ENCODE results near the gene LACTB.

LACTB gene

GRCh38 chr15:63124506-63124905 lies 2.8 kb downstream of the LACTB start:
- DNase-seq (ENCODE audit: low read depth): no peak

GRCh38 chr15:63126726-63127125 lies 5.1 kb downstream of the LACTB start:
- DNase-seq (ENCODE audit: low read depth): no peak

- DNase-seq (ENCODE audit: low read depth): no peak
These were observed 12.1 kb downstream of the LACTB start for GRCh38 chr15:63133786-63134185.

GRCh38 chr15:63134245-63134985 lies 12.8 kb downstream of the LACTB start:
- DNase-seq (ENCODE audit: low read depth): no peak

DNA sequence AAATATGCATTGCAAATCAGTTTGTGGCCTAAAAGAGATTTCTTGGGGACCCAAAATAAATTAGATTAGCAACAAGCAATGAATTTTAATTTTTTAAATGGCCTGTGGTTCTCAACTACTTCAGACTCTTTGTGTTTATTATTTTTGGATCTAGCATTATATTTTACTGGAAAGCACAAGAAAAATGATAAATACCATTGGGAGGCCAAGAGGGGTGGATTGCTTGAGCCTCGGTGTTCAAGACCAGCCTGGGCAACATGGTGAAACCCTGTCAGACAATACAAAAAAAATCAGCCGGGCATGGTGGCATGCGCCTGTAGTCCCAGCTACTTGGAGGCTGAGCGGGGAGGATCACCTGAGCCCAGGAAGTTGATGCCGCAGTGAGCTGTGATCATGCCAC lies 13.6 kb downstream of the LACTB start:
- DNase-seq (ENCODE audit: low read depth): no peak

DNA sequence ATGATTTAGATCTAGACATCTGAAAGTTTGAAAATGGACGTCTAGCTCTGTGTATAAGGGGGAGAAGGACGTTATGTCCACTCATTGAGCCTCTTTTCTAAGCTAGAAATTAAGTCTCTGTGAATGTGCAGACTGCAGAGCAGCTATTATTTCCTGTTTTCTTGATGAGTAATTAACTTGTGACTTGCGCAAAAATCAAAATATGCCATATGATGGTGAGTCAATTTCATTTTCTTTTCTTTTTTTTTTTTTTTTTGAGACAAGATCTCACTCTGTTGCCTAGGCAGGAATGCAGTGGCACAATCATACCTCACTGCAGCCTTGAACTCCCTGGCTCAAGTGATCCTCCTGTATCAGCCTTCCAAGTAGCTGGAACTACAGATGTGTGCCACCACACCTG lies 14.1 kb downstream of the LACTB start:
- DNase-seq (ENCODE audit: low read depth): no peak

DNA sequence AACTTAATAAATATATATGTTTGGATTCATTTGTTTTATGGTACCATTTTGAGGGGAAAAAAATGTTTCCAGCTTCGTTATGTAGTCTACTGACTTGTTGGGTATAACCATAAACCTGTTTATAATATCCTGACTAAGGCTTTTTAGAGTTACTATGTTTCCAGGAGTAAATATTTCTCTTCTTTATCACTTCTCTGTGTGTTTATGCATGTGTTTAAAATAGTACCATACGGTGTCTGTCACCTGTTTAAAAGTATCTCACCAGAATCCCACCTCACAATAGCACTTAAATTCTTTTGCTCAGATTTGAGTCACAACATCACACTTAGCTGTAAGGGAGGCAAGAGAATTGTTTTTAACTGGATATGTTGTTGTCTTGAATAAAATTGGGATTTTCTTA lies 15.1 kb downstream of the LACTB start:
- DNase-seq (ENCODE audit: low read depth): no peak

GRCh38 chr15:63140936-63141335 lies 19.3 kb downstream of the LACTB start:
- DNase-seq (ENCODE audit: low read depth): no peak

DNA sequence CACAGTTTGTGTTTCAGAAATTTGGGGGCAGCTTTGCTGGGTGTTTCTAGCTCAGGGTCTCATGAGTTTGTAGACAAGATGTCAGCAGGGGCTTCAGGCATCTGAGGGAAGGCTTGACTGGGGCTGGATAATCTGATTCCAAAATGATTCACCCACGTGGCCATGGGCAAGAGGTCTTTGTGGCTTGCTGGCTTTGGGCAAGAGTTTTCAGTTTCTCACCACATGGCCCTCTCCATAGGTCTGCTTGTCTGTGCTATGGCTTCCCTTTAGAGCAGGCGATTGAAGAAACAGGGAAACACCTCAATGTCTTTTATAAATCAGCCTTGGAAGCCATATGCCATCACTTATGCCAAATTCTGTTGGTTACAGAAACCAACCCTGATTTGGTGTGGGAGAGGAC lies 23.8 kb downstream of the LACTB start:
- DNase-seq (ENCODE audit: low read depth): no peak

DNA sequence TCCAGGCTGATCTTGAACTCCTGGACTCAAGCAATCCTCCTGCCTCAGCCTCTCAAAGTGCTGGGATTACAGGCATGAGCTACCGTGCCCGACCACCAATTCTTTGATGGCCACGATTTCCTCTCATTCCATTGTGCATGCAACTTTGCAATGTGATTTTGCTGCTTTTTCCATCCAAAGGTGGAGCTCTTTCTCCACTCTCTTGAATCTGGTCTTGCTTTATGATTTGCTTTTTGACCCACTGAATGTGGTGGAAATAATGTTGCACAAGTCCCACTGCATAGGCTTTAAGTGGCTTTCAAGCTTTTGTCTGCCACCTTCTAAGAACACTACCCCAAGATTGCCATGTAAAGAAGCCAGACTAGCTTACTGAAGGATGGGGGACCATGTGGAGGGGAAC lies 25.0 kb downstream of the LACTB start:
- DNase-seq (ENCODE audit: low read depth): no peak

DNA sequence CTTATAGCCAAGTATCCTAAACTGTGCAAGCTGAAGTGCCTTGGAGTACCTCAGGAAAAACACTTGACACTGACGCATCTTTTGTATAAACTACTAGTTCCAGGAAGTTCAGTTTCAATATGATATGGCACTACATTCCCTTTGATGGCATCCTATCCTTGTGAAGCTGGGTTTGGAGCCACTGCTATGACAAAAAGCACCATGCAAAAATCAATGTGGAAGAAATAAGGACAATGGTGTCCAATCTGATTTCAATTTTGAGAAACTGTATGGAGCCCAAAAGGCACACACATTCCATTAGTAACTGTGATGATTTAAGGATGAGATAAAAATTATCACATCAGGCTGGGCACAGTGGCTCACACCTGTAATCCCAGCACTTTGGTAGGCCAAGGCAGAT lies 30.0 kb downstream of the LACTB start:
- no peak for DNase-seq (ENCODE audit: low read depth)

DNA sequence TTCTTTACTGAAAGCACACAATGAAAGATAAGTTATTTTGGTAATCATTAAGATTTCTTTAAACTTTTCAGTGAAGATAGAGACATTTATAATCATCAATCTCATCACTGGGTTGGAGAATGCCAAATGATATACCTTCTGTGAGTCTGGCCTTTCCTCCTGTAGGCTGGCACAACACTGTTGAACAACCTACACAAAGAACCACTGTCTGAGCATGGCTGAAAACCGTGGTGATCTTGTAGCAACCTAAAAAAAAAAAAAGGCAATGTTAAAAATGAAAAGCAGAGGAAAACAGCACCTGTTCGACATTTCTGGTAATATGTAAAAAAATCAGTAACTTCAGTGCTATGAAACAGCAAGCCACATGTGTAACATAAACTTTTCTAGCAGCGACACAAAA lies 33.8 kb downstream of the LACTB start:
- no peak for DNase-seq (ENCODE audit: low read depth)

- no peak for DNase-seq (ENCODE audit: low read depth)
These were observed 34.5 kb downstream of the LACTB start for GRCh38 chr15:63156086-63156710.

DNA sequence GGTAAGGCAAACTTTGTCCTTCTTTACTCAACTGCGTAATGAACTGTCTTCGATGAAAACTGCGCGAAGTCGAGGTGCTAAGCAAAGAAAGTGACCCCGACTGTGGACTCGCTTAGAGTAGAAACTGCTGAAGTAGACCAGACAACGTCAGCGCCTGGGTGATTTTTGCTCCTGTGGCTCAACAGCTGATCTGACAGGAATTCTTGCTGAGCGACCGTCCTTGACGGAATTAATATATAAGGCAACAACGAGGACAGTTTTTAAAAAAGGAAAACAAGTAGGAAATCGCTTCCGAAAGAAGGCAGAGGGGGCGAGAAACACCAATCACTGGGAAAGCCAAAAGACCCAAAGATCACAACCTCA lies 35.1 kb downstream of the LACTB start:
- no peak for DNase-seq (ENCODE audit: low read depth)

- DNase-seq (ENCODE audit: low read depth): peak; percentile 82
These were observed 35.6 kb downstream of the LACTB start, which contains the start of gene RPS27L for GRCh38 chr15:63157118-63157843. Gene RPS27L (minus strand): TSS chr15:63157477. CDS start chr15:63157405, 72 bp downstream.

GRCh38 chr15:63157891-63158431 lies 36.3 kb downstream of the LACTB start:
- DNase-seq (ENCODE audit: low read depth): no peak

- no peak for DNase-seq (ENCODE audit: low read depth)
These were observed 39.0 kb downstream of the LACTB start for GRCh38 chr15:63160638-63161037.

GRCh38 chr15:63163217-63163616 lies 41.6 kb downstream of the LACTB start:
- DNase-seq (ENCODE audit: low read depth): no peak

- no peak for DNase-seq (ENCODE audit: low read depth)
These were observed 43.7 kb downstream of the LACTB start for GRCh38 chr15:63165166-63165859.

DNA sequence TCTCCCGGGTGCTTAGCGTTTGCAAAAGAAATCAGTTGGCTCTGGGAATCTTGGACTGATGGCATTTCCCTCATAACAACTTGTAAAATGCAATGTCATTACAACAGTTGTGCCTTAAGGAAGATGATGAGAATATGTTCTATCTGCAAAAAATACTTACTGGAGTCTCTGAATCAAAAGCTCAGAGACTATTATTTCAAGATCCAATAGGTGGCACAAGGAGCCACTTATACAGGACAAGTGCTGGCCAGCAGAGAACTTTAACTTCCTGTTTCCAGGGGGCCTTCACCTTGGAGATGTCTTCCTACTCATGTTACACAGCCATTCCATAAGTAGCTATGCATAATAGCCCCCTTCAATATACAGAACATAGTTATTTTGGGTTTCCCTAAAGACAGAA lies 44.6 kb downstream of the LACTB start:
- DNase-seq (ENCODE audit: low read depth): no peak

DNA sequence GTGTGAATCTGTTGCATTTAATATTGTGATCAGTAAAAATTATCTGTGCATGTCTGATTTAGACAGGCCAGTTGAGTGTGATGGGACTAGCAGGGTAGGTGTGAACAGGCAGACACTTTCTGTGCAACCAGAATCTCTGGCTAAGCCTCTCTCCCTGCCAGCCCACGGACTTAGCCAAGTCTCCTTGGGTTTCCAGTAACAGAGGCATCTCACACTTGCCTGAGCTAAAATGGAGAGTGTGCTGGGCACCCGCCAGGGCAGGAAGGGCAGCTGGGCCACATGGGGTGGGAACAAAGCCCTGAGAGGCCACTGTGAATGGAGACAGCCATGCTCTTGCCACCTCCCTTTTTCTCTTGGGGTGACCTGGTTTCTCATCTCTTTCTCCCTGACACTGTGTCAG lies 48.1 kb downstream of the LACTB start:
- DNase-seq (ENCODE audit: low read depth): no peak

GRCh38 chr15:63172376-63172775 lies 50.7 kb downstream of the LACTB start:
- no peak for DNase-seq (ENCODE audit: low read depth)

Data from activated T-helper 9 cell treated with anti-CD3 and anti-CD28 coated beads, Interleukin-2, amount 50 U/mL, for 16 hours (primary cell).